ENCODE data around the gene KRTAP4-9. TPM values are rescaled to one million over a fixed set of nuclear protein-coding genes. Genes with fewer than 3 reads are reported as not detected.
"Not testable (repeated sequence)": the region's sequence is repeated elsewhere in the genome, so short reads cannot be mapped to it uniquely, and the experiment has no call there.

The KRTAP4-9 gene
- not detected in 2 replicates for polyA plus RNA-seq (2011; rRNA removed)
- polyA plus RNA-seq (2012; cell fraction: cytosol; rRNA removed): not detected in 2 replicates
- polyA plus RNA-seq (2012; cell fraction: nucleus; rRNA removed): not detected in 2 replicates
- polyA plus RNA-seq (2017; fragmentation: RNase III; extraction: RNeasy Plus Mini Kit Qiagen cat#74134 plus additional on column Dnase treatment): not detected in 3 replicates
- not detected in 2 replicates for polyA minus RNA-seq (2011; rRNA and poly(A)+ RNA removed)

DNA sequence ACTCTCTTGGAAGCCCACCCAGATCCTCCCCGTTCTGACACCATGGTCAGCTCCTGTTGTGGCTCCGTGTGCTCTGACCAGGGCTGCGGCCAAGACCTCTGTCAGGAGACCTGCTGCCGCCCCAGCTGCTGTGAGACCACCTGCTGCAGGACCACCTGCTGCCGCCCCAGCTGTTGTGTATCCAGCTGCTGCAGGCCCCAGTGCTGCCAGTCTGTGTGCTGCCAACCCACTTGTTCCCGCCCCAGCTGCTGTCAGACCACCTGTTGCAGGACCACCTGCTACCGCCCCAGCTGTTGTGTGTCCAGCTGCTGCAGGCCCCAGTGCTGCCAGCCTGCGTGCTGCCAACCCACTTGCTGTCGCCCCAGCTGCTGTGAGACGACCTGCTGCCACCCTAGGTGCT, at the start of gene KRTAP4-9:
KRTAP4-9 (plus strand) TSS at position 43 of the 400 bp plus-strand sequence; CDS start at position 43, 0 bp downstream.
- H3K4me1 ChIP-seq: peaks cover 11% of the 10 kb centered on the region
- CTCF ChIA-PET: interaction anchor here (1.7 kb wide), 1 partner anchor 543 kb away, joined by 4 read pairs; no protein-coding TSS in a partner anchor
- WGBS (ENCODE audit: missing lambda C conversion rate): 83% methylated on average over 9 of the region's 10 CpGs

DNA sequence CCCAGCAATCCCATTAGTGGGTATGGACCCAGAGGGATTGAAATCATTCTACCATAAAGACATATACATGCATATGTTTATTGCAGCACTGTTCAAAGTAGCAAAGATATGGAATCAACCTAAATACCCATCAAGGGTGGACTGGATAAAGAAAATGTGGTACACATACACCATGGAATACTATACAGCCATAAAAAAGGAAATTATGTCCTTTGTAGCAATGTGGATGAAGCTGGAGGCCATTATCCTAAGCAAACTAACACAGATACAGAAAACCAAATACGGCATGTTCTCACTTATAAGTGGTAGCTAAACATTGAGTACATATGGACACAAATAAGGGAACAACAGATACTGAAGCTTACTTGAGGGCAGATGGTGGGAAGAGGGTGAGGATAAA, 47.6 kb upstream of the KRTAP4-9 start:
- ChIA-PET POLR2A (no interaction called here), CTCF (interaction anchor here (1.4 to 2.5 kb wide), 3 partner anchors 9 to 491 kb away, joined by 3 to 12 read pairs (median 4); no protein-coding TSS in a partner anchor)
- no peak for ATAC-seq
- no peak overlapping the region for H3K4me3 ChIP-seq
- H3K9me3 ChIP-seq: no peaks in the 10 kb centered on the region
- WGBS (ENCODE audit: missing lambda C conversion rate): 83% methylated on average over 1 of the region's 1 CpG
- H3K27ac ChIP-seq: no peak overlapping the region
- H3K4me2 ChIP-seq: no peak overlapping the region
- peak; percentile 36 for FAIRE-seq
- peaks cover 34% of the 10 kb centered on the region for H3K4me1 ChIP-seq
- no peak for DNase-seq (ENCODE audit: low read depth in 1 of 2, low spot score in 1 of 2)
- TF ChIP-seq, protein P1, sequence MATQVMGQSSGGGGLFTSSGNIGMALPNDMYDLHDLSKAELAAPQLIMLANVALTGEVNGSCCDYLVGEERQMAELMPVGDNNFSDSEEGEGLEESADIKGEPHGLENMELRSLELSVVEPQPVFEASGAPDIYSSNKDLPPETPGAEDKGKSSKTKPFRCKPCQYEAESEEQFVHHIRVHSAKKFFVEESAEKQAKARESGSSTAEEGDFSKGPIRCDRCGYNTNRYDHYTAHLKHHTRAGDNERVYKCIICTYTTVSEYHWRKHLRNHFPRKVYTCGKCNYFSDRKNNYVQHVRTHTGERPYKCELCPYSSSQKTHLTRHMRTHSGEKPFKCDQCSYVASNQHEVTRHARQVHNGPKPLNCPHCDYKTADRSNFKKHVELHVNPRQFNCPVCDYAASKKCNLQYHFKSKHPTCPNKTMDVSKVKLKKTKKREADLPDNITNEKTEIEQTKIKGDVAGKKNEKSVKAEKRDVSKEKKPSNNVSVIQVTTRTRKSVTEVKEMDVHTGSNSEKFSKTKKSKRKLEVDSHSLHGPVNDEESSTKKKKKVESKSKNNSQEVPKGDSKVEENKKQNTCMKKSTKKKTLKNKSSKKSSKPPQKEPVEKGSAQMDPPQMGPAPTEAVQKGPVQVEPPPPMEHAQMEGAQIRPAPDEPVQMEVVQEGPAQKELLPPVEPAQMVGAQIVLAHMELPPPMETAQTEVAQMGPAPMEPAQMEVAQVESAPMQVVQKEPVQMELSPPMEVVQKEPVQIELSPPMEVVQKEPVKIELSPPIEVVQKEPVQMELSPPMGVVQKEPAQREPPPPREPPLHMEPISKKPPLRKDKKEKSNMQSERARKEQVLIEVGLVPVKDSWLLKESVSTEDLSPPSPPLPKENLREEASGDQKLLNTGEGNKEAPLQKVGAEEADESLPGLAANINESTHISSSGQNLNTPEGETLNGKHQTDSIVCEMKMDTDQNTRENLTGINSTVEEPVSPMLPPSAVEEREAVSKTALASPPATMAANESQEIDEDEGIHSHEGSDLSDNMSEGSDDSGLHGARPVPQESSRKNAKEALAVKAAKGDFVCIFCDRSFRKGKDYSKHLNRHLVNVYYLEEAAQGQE (IDR thresholded peaks at IDR 0.05): no peak
- TF ChIP-seq, protein P2, sequence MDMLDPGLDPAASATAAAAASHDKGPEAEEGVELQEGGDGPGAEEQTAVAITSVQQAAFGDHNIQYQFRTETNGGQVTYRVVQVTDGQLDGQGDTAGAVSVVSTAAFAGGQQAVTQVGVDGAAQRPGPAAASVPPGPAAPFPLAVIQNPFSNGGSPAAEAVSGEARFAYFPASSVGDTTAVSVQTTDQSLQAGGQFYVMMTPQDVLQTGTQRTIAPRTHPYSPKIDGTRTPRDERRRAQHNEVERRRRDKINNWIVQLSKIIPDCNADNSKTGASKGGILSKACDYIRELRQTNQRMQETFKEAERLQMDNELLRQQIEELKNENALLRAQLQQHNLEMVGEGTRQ (IDR thresholded peaks at IDR 0.05): no peak
- TF ChIP-seq, protein P3, sequence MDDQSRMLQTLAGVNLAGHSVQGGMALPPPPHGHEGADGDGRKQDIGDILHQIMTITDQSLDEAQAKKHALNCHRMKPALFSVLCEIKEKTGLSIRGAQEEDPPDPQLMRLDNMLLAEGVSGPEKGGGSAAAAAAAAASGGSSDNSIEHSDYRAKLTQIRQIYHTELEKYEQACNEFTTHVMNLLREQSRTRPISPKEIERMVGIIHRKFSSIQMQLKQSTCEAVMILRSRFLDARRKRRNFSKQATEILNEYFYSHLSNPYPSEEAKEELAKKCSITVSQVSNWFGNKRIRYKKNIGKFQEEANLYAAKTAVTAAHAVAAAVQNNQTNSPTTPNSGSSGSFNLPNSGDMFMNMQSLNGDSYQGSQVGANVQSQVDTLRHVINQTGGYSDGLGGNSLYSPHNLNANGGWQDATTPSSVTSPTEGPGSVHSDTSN (IDR thresholded peaks at IDR 0.05): no peak
- no peak for TF ChIP-seq MAZ (IDR thresholded peaks at IDR 0.05; ENCODE audit: borderline replicate concordance, low read depth, low read length)

More for the DNA sequence above, at the start of gene KRTAP4-9:
- DNase-seq (ENCODE audit: low read depth in 1 of 2, low spot score in 1 of 2); POLR2A ChIA-PET; H3K4me3 ChIP-seq; H3K4me2 ChIP-seq; ATAC-seq; H3K9me3 ChIP-seq; FAIRE-seq: not testable (repeated sequence)
- H3K27ac ChIP-seq: peak within 1 kb of the TSS in 1 of 2 experiments; percentile 30; a peak in 2 of 6 replicates

DNA sequence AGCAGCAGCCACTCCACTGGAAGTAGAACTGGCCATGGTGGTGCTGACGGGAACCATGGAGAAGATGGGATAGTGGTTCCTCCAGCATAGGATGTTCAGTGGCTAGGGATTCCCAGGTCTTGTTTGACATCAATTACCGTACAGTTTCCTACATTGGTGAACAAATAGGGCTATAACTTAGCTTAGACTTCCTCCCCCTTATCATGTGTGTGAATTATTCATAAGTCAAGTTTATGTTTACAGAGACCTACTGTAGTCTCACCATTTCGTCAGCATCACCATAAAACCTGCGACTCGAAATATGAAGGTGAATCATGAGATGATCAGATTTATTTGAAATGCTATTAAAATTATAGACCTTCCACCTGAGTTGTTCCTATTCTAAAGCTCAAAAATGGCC, 46.4 kb upstream of the KRTAP4-9 start:
- 32% methylated on average over 5 of the region's 5 CpGs for WGBS (ENCODE audit: missing lambda C conversion rate)
- H3K4me2 ChIP-seq: peak overlapping the region; percentile 43
- H3K9me3 ChIP-seq: no peaks in the 10 kb centered on the region
- DNase-seq (ENCODE audit: low read depth in 1 of 2, low spot score in 1 of 2): peak in 1 of 2 experiments; percentile 31
- ChIA-PET POLR2A (no interaction called here), CTCF (interaction anchor here (0.6 to 2.5 kb wide), 13 partner anchors 9 to 494 kb away, joined by 3 to 12 read pairs (median 4); no protein-coding TSS in a partner anchor)
- H3K4me3 ChIP-seq: no peak overlapping the region
- no peak for FAIRE-seq
- H3K4me1 ChIP-seq: peaks cover 34% of the 10 kb centered on the region
- no peak for ATAC-seq
- peak overlapping the region; percentile 34 to 52; a peak in 5 of 6 replicates for H3K27ac ChIP-seq
- no peak for TF ChIP-seq POLR2A (IDR thresholded peaks at IDR 0.05; ENCODE audit: low read length)
- no peak for TF ChIP-seq POLR2AphosphoS2 (conservative IDR thresholded peaks at IDR 0.05; ENCODE audit: low read length)
- no peak for TF ChIP-seq HEYL (CRISPR knock-in tag; IDR thresholded peaks at IDR 0.05)
- TF ChIP-seq RAD21 (conservative IDR thresholded peaks at IDR 0.05 in 1 of 2, IDR thresholded peaks at IDR 0.05 in 1 of 2): no peak
- no peak for TF ChIP-seq JUN (IDR thresholded peaks at IDR 0.05)
- TF ChIP-seq NFE2L2 (conservative IDR thresholded peaks at IDR 0.05; ENCODE audit: low read length): no peak
- no peak for TF ChIP-seq EP300 (IDR thresholded peaks at IDR 0.05)
- TF ChIP-seq, protein P4, sequence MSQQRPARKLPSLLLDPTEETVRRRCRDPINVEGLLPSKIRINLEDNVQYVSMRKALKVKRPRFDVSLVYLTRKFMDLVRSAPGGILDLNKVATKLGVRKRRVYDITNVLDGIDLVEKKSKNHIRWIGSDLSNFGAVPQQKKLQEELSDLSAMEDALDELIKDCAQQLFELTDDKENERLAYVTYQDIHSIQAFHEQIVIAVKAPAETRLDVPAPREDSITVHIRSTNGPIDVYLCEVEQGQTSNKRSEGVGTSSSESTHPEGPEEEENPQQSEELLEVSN (IDR thresholded peaks at IDR 0.05; ENCODE audit: borderline replicate concordance, low read depth): no peak
- TF ChIP-seq ZFP36 (IDR thresholded peaks at IDR 0.05; ENCODE audit: borderline replicate concordance, partially characterized antibody): no peak
- no peak for TF ChIP-seq HOXA7 (CRISPR knock-in tag; IDR thresholded peaks at IDR 0.05)
- TF ChIP-seq NR3C1 (IDR thresholded peaks at IDR 0.05): no peak
- TF ChIP-seq ZNF302 (CRISPR knock-in tag; IDR thresholded peaks at IDR 0.05): no peak
- no peak for TF ChIP-seq SMC3 (IDR thresholded peaks at IDR 0.05)
- TF ChIP-seq GATA3 (IDR thresholded peaks at IDR 0.05; ENCODE audit: borderline replicate concordance): no peak
- no peak for TF ChIP-seq CHD4 (IDR thresholded peaks at IDR 0.05; ENCODE audit: borderline replicate concordance)
- TF ChIP-seq CHD2 (IDR thresholded peaks at IDR 0.05; ENCODE audit: low read length, partially characterized antibody): no peak
- TF ChIP-seq CBX2 (IDR thresholded peaks at IDR 0.05; ENCODE audit: borderline replicate concordance, low read depth): no peak
